HEK293T (cell line): ENCODE results near the gene MAPK9.
"Not testable (repeated sequence)": the region's sequence is repeated elsewhere in the genome, so short reads cannot be mapped to it uniquely, and the experiment has no call there.

Experiments
- CTCF ChIA-PET: fragments of 350-600 bp; formaldehyde crosslinking; extraction: SDS; loops from one replicate; lab custom pipeline; 2021; ENCODE audit warnings: antibody characterized with exemption, inconsistent platforms; lab: Yijun Ruan, JAX
- POLR2A ChIA-PET: fragments of 350-600 bp; formaldehyde crosslinking; extraction: SDS; loops from one replicate; lab custom pipeline; 2020; ENCODE audit warnings: antibody characterized with exemption, inconsistent platforms; lab: Yijun Ruan, JAX
- DNase-seq: peaks from one replicate; pipeline ENCODE4 v3.0.0; 2012; ENCODE audit warnings: mixed read lengths; ENCODE audit errors: extremely low spot score
- ARNT ChIP-seq: fragments of 450-650 bp; IDR thresholded peaks from 2 replicates; pipeline ENCODE4 v1.6.1; 2017; ENCODE audit warnings: mild to moderate bottlenecking
- BHLHE40 ChIP-seq: fragments of 450-650 bp; IDR thresholded peaks from 2 replicates; pipeline ENCODE4 v1.6.1; 2016; ENCODE audit warnings: mild to moderate bottlenecking, moderate library complexity, borderline replicate concordance
- CTBP1 ChIP-seq: fragments of 450-650 bp; IDR thresholded peaks from 2 replicates; pipeline ENCODE4 v1.6.1; 2016; ENCODE audit warnings: borderline replicate concordance
- ELF4 ChIP-seq: fragments of 450-650 bp; IDR thresholded peaks from 2 replicates; pipeline ENCODE4 v1.6.1; 2017; ENCODE audit warnings: antibody characterized with exemption
- FOXA1 ChIP-seq: fragments of 450-650 bp; IDR thresholded peaks from 2 replicates; pipeline ENCODE4 v1.6.1; 2016; ENCODE audit warnings: mild to moderate bottlenecking
- FOXK2 ChIP-seq: fragments of 450-650 bp; IDR thresholded peaks from 2 replicates; pipeline ENCODE4 v1.6.1; 2016; ENCODE audit warnings: mild to moderate bottlenecking
- FOXM1 ChIP-seq: fragments of 450-650 bp; IDR thresholded peaks from 2 replicates; pipeline ENCODE4 v1.6.1; 2017; ENCODE audit warnings: mild to moderate bottlenecking, borderline replicate concordance
- HDGF ChIP-seq: fragments of 450-650 bp; IDR thresholded peaks from 2 replicates; pipeline ENCODE4 v1.6.1; 2017; ENCODE audit warnings: antibody characterized with exemption, borderline replicate concordance
- L3MBTL2 ChIP-seq: fragments of 450-650 bp; conservative IDR thresholded peaks from 2 replicates; pipeline ENCODE4 v1.6.1; 2016; ENCODE audit warnings: mild to moderate bottlenecking
- LEF1 ChIP-seq: fragments of 450-650 bp; IDR thresholded peaks from 2 replicates; pipeline ENCODE4 v1.6.1; 2017; ENCODE audit warnings: mild to moderate bottlenecking, borderline replicate concordance
- NFRKB ChIP-seq: fragments of 450-650 bp; IDR thresholded peaks from 2 replicates; pipeline ENCODE4 v1.6.1; 2016; ENCODE audit warnings: mild to moderate bottlenecking, moderate library complexity
- SP1 ChIP-seq: fragments of 450-650 bp; IDR thresholded peaks from 2 replicates; pipeline ENCODE4 v1.6.1; 2017
- SUZ12 ChIP-seq: fragments of 450-650 bp; IDR thresholded peaks from 2 replicates; pipeline ENCODE4 v1.6.1; 2016; ENCODE audit warnings: mild to moderate bottlenecking
- TARDBP ChIP-seq: fragments of 450-650 bp; IDR thresholded peaks from 2 replicates; pipeline ENCODE4 v1.6.1; 2016
- ZNF384 ChIP-seq: fragments of 450-650 bp; IDR thresholded peaks from 2 replicates; pipeline ENCODE4 v1.6.1; 2016
- TF ChIP-seq, protein P1 (sequence below): fragments of 450-650 bp; IDR thresholded peaks from 2 replicates; pipeline ENCODE4 v1.6.1; 2016

The MAPK9 gene

DNA sequence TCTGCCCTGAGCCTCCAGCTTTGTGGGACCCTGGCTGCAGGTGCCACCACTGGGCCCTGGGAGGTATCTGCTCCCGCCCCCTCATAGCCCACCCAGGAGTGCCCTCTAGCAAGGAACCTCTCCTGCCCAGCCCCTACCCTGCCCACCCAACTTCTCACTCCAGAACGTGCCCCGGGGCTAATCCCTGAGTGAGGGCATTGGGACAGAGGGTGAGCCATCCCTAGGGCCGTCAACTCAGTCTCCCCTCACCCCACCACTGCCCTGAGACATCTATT lies 80.2 kb downstream of the MAPK9 start:
- TF ChIP-seq TARDBP: no peak
- no peak for TF ChIP-seq FOXK2
- no peak for TF ChIP-seq NFRKB
- no peak for TF ChIP-seq LEF1
- no peak for TF ChIP-seq L3MBTL2
- no peak for TF ChIP-seq FOXA1
- TF ChIP-seq CTBP1: no peak
- TF ChIP-seq SUZ12: no peak
- no peak for TF ChIP-seq ELF4
- TF ChIP-seq SP1: no peak
- TF ChIP-seq ARNT: no peak
- TF ChIP-seq HDGF: no peak
- no peak for TF ChIP-seq ZNF384
- no peak for TF ChIP-seq BHLHE40
- no peak for TF ChIP-seq FOXM1
- TF ChIP-seq, protein P1, sequence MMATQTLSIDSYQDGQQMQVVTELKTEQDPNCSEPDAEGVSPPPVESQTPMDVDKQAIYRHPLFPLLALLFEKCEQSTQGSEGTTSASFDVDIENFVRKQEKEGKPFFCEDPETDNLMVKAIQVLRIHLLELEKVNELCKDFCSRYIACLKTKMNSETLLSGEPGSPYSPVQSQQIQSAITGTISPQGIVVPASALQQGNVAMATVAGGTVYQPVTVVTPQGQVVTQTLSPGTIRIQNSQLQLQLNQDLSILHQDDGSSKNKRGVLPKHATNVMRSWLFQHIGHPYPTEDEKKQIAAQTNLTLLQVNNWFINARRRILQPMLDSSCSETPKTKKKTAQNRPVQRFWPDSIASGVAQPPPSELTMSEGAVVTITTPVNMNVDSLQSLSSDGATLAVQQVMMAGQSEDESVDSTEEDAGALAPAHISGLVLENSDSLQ: no peak
- CTCF ChIA-PET: interaction anchor here (0.5 kb wide), 1 partner anchor 394 kb away, joined by 3 read pairs; no protein-coding TSS in a partner anchor

DNA sequence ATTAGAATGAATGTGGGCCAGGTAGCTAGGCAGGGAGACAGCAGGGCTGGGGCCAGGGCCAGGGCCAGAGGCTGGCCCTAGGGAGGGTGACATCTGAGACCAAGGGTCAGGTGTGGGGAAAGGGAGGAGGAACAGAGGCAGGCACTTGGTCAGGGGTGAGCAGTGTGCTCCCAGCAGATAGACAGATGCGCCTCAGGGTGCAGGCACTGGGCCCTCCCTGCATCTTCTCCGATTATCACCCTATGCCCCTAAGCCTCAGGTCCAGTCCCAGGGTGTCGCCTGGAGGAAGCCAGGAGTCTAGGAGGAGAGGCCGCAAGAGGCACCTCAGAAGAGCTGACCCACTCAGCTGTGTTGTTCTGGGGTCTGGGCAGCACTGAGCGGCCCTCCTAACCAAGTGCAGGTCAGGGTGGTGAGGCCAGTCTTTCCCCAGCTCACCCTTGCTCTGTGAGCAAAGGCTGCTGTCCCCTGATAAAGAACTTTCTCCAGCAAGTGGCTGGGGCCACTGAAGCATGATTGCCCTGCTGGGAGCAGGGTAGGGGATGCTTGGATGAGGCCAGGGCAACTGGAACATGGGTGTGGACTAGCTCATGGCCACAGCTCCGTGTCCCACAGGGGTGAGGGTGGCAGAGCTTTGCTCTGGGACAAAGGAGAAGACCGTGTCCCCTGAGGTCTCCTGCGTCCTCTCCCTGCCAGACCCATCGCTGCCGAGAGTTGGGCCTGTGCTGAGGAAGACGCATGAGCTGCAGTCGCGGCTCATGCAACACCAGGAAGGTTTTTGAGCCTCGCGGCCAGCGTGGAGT lies 80.7 kb downstream of the MAPK9 start:
- no peak for DNase-seq
- ChIA-PET CTCF (interaction anchor here (0.5 to 1.1 kb wide), 3 partner anchors 10 to 395 kb away, joined by 3 to 9 read pairs (median 4); no protein-coding TSS in a partner anchor), POLR2A (no interaction called here)
- TF ChIP-seq ARNT: no peak
- no peak for TF ChIP-seq BHLHE40
- no peak for TF ChIP-seq TARDBP
- TF ChIP-seq L3MBTL2: no peak
- no peak for TF ChIP-seq SUZ12
- TF ChIP-seq FOXK2: no peak
- no peak for TF ChIP-seq FOXA1
- TF ChIP-seq ELF4: no peak
- TF ChIP-seq, protein P1: no peak
- TF ChIP-seq CTBP1: no peak
- TF ChIP-seq HDGF: no peak

More for the DNA sequence above, 80.2 kb downstream of the MAPK9 start:
- POLR2A ChIA-PET: no interaction called here
- DNase-seq: no peak

DNA sequence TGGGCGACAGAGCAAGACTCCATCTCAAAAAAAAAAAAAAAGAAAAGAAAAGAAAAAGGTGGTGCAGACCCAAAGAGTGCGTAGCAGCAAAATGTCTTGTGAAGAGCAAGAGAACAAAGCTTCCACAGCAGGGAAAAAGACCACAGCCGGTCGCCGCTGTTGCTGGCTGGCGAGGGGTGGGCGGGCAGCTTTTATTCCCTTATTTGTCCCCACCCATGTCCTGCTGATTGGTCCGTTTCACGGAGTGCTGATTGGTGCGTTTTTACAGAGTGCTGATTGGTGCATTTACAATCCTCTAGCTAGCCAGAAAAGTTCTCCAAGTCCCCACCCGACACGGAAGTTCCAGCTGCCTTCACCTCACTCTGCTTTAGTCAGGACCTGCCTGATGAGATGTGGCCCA lies 81.8 kb downstream of the MAPK9 start:
- DNase-seq, POLR2A ChIA-PET: not testable (repeated sequence)
- CTCF ChIA-PET: interaction anchor here (0.9 kb wide), 1 partner anchor 118 kb away, joined by 5 read pairs; no protein-coding TSS in a partner anchor

DNA sequence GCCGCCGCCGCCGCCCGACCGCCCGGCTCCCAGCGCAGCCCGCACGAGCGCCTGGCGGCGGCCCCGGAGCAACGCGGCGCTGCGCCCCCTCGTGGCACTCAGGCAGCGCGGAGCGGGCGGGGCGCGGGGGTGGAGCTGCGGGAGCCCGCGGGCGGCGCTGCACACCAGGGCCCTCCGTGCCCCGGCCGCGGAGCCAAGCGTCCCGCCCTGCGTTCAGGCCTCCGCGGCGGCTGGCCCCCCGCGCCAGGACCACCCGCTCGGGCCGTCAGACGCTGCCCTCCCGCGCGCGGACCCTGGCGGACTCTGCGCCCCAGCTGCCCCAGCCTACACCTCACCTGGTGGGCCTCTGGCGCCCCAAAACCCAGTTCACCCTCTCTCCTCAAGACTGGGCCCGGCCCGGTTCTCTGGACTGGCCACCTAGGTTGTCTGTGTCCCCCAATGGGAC lies 82.7 kb downstream of the MAPK9 start, which contains the start of gene RASGEF1C:
TSS of gene RASGEF1C (minus strand) at position 75 of the 445 bp plus-strand sequence. CDS start 71,159 bp downstream, outside the sequence.
- peak; percentile 95 for DNase-seq
- no peak for TF ChIP-seq BHLHE40
- no peak for TF ChIP-seq L3MBTL2
- TF ChIP-seq LEF1: no peak
- no peak for TF ChIP-seq FOXM1
- no peak for TF ChIP-seq SP1
- no peak for TF ChIP-seq SUZ12
- no peak for TF ChIP-seq ZNF384
- TF ChIP-seq FOXK2: no peak
- no peak for TF ChIP-seq TARDBP
- POLR2A ChIA-PET: interaction anchor here (1.0 kb wide), 1 partner anchor 413 kb away, joined by 3 read pairs; no protein-coding TSS in a partner anchor
- CTCF ChIA-PET: interaction anchor here (0.7 to 1.7 kb wide), 2 partner anchors 119 to 260 kb away, joined by 3 to 6 read pairs; no protein-coding TSS in a partner anchor

DNA sequence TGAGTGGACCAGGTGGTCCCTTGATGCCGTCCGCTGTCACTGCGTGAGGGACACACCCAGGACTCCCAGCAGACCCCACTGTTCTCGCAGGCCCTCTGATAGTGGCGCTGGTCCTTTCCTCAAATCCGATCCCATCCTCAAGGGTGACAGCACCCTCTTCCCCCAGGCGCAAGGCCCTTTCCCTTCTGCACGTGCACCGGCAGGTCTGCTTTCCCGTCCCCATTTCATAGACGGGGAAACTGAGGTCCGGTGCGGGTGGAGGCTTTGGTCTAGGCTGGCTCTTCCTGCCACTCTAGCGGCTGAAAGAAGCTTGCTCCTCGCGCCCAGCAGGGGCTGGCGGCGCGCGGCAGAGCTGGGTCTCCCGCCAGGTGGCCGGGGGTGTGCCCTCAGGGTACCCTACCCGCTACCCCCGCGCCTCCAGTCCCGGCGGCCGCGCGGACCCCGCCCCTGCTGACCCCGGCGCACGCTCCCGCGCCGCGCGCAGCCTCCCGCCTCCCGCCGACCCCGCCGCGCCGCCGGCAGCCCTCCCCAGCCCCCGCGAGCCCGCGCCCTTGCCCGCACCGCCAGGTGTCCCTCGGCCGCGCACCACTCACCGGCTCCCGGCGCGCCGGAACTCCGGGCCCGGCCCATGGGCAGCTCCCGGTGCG lies 83.3 kb downstream of the MAPK9 start:
- CTCF ChIA-PET: interaction anchor here (0.6 to 1.7 kb wide), 3 partner anchors 120 to 261 kb away, joined by 3 to 6 read pairs (median 3); no protein-coding TSS in a partner anchor
- DNase-seq: peak; percentile 71
- TF ChIP-seq NFRKB (no peak), HDGF (0 out of 2 replicates have a peak, but pooled peaks have one; percentile 40), FOXK2 (no peak), FOXA1 (no peak), FOXM1 (no peak), L3MBTL2 (peak; percentile 43; the same call in 1 of the 2 replicates), BHLHE40 (no peak)
- POLR2A ChIA-PET: interaction anchor here (1.0 kb wide), 1 partner anchor 412 kb away, joined by 3 read pairs; no protein-coding TSS in a partner anchor

DNA sequence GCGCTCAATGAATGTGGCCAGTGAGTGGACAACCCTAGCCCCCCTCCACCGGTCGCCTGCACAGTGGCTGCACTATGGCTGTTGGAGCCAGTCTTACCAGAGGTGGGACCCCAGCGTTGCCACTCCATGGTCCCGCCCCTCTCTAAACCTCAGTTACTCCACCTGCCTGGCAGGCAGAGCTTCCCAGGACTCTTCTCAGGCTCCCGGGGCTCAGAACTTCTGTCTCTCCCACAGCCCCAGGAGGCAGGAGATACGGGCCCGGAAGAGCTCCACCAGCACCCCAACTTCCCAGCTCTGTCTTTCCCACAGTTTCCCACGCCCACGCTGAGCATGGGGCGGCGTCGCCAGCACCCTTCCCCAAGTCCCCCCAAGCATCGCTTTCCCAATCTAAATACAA lies 83.8 kb downstream of the MAPK9 start:
- TF ChIP-seq TARDBP: no peak
- TF ChIP-seq BHLHE40: no peak
- TF ChIP-seq FOXM1: no peak
- TF ChIP-seq SP1: no peak
- TF ChIP-seq ZNF384: no peak
- TF ChIP-seq CTBP1: no peak
- TF ChIP-seq FOXK2: no peak
- TF ChIP-seq NFRKB: no peak
- TF ChIP-seq HDGF: no peak
- TF ChIP-seq SUZ12: no peak
- no peak for TF ChIP-seq FOXA1
- TF ChIP-seq L3MBTL2: no peak
- no peak for TF ChIP-seq ELF4
- no peak for TF ChIP-seq LEF1
- TF ChIP-seq, protein P1: no peak
- no peak for TF ChIP-seq ARNT
- no peak for DNase-seq
- ChIA-PET POLR2A (no interaction called here), CTCF (interaction anchor here (0.6 to 1.7 kb wide), 2 partner anchors 120 to 161 kb away, joined by 3 to 6 read pairs; no protein-coding TSS in a partner anchor)
